Midbrain (tissue), 1 donor: Measurements from ENCODE around the gene PXK.
"Not testable (repeated sequence)": the region's sequence is repeated elsewhere in the genome, so short reads cannot be mapped to it uniquely, and the experiment has no call there.

ENCODE experiments used
- DNase-seq: peaks from one replicate; lab custom pipeline; 2025; lab: John Stamatoyannopoulos, UW

Gene PXK

DNA sequence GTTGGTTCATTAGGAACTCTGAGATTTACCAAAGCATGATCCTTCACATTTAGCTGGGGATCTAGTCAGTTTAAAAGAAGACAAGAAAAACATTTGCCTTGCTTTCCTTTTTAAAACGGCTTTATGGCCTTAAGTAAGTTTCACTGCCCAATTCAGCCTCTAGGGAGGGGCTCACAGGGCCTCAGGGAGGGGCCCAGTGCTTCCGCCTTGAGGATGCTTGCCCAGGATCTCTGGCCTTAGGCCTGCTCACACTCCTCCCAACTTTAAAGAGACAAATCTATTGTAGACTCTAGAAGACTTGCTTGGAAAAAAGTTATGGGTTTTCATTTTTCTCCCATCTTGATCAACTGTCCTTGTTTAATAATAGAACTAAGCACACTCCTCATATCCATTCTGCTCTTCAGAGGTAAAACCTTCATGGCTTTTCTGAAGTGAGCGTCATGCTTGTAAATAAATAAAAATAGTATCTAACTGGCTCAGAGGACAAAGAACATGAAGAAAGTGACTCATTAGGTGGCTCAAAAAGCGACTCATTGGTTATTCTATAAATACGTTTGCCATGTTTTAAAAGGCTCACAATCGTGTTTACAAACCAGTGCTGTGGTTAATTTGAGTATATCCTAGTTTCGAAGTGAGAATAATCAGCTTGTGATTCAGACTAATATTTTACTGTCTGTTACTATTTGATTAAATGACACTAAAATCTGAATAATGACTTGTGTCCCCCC lies 87.3 kb downstream of the PXK start:
- DNase-seq, result no peak

DNA sequence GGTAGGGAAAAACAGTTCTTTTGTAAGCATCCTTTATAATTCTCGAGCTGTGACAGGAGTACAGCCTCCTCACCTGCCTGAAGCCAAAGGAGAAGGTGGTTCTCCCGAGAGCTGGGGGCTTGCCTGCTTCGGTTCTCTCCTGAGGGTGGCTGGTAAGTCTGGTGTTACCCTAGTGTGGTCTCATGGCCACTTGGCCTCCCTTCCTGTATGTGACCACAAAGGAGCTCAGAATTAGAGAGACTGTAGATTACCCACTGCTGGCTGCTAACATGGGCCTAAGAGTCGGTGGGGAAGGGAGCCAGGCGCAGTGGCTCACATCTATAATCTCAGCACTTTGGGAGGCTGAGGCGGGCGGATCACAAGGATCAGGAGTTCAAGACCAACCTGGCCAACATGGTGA lies 88.3 kb downstream of the PXK start:
- no peak for DNase-seq

DNA sequence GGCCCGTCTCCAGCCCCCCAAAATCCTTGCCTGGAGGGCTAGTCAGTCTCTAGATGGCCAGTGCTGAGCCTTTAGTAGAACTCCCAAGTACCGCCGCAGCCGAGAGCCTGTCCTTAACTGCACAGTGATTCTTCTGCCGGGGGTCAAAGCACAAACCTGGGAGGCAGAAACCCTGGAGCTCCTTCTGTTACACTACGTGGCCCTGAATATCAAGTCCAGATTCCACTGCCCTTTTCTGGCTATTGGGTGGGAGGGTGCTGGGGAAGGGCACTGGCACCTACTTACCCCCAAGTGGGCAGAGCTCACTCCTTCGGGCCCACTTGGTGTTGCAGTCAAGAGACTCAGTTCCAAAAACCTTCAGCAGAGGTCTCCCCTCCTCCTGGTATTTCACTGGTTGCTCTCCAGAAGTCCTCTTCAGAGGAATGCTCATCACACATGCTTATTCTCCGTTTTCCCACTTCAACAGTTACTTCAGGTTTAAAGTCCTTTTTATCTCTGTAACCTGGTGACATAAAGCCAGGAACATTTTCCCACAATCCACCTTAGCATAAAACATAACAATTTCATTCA lies 90.1 kb downstream of the PXK start:
- DNase-seq, result no peak

DNA sequence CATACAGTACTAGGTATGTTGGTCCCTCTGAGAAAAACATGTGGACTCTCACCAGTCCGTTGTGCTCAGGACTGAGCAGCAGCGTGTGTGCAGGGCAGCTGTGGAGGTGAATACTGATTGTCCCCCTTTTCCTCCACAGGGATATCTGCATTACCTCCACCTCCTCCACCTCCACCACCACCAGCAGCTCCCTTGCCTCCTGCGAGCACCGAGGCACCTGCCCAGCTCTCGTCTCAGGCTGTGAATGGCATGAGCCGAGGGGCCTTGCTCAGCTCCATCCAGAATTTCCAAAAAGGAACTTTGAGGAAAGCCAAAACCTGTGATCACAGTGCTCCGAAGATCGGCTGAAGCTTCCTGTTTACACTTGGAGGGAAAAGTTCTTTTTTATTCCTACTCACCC lies 91.9 kb downstream of the PXK start:
- no peak for DNase-seq

DNA sequence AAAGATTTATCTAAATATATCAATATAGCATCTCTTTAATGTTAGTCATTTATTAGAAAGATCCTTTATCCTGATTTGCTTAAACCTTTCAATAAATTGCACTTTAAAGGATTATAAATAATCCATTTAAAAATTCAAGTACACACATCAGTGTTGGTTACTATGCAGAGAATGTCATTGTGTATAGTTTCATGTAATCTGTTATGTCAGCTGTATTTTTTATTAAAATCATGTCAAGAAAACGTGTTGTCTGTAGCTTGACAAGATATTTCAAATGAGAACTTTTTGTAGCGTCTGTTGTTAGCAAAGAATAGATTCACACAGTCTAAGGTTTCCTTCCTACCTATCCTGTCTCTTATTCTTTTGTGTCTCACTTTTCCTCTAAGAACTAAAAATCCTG lies 93.1 kb downstream of the PXK start:
- DNase-seq, result no peak

DNA sequence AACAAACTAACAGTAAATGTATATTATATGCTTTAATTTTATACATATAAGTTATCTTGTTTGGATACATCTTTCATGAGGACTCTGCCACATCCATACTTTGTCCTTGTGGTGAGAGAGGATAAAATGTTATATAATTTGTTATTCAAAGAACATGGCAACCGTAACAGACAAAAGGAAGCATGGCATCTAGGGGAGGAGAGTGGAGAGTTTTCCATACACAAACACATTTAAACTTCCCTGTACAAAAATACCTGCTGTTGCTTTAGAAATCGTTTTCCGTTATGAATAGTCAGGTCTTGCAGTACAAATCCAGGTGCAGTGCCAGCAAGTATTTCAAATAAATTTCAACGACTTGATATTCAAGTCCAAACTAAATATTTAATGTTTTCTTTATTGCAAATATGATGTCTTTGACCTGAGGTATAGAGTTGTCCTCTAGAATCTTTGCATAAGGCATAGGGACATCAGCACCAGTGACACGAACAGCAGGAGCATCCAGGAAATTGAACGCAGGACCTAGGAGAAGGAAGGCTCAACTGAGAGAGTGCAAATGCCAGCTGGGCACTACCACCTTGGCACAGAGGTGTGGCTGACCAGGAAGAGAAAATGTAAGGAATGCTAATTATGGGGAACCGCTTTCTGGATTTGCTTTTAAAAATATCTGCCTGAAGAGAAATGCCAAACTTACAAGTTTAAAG lies 95.1 kb downstream of the PXK start:
- DNase-seq, result no peak

DNA sequence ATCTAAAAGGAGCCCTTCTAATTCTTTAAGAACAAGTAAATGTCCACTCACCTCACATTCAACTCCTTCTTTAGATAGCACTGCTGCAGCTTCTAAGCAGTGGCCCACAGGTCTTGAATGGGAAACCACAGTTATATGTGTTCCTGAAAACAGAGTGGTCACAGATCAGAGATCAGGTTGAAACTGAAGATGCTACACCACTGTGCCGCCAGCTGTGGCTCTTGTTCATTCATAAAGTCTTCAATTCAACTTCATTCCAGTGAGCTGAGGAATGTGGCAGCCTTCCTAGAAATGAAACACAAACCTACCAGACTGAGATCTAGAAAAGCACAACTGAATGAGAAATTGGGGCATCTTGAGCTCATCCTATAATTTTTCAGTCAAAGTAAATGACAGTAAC lies 97.0 kb downstream of the PXK start:
- DNase-seq, result no peak

DNA sequence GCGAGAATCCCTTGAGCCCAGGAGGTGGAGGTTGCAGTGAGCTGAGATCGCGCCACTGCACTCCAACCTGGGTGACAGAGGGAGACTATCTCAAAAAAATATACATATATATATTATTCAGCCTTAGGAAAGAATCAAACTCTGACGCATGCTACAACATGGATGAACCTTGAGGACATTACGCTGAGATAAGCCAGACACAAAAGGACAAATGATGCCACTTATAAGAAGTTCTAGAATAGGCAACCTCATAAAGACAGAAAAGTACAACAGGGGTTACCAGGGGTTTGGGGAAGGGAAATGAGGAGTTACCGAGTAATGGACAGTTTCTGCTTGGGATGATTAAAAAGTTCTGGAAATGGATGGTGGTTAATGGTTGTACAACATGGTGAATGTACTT lies 100.2 kb downstream of the PXK start:
- no peak for DNase-seq

DNA sequence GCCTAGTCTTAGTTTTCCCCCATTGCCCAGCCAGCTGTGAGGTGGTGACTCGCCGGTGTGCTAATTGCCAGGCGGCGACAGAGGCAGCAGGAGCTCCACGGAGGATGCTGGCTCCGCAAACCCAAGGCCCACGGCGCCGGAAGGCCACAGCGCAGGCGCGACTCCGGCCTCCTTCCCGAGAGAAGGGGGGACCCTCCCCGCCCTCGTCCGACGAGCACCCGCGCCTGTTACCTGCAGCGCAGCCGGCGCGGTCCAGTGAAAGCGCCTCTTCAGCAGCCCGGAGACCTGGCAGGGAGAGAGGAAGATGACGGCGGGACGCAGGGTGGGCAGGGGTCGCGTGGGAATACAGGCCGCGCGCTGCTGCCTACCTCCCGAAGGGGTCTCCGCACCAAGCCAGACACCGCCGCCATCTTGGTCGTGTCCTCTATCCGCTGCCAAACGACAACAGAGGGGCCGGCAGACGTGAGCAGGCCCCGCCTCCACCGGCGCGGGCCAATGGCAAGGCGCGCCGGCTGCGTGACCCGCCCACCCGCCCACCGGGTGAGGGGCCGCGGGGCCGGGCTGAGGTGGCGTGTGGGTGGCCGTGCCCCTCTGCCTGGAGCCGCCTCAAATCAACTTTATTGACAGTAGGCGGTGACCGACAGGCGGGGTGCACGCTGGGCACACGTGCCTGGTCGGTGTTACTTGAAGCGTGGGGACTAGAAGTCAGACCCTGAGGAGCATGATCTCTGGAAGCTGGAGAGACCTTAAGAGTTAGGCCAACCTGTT lies 100.9 kb downstream of the PXK start, which contains the start of gene PDHB:
TSS of gene PDHB (minus strand) at position 433 of the 768 bp plus-strand sequence. CDS start at position 410, 23 bp downstream.
- DNase-seq, result peak; percentile 94

DNA sequence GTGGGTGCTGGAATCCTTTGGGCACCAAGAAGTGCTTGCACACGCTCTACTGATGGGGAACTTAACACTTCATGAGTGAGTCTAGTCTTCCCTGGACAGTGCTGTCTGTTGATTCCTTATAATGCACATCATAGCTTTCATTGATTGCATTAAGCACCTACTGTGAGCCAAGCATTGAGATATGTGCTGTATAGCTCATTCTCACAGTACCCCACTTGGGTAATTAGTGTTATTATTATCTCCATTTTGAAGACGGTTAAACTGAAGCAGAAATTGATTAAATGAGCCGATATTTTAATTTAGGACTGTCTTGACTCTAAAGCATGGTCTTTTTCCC lies 101.4 kb downstream of the PXK start:
- no peak for DNase-seq

DNA sequence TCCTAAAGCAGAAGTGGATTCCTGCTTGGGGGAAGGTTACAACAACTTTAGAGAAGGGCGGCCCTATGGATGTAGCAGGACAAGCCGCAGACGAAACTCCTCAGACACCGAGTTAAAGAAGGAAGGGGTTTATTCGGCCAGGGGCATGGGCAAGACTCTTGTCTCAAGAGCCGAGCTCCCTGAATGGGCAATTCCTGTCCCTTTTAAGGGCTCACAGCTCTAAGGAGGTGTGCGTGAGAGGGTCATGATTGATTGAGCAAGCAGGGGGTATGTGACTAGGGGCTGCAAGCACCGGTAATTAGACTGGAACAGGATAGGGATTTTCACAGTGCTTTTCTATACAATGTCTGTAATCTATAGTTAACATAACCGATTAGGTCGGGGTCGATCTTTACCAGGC lies 101.8 kb downstream of the PXK start:
- no peak for DNase-seq

DNA sequence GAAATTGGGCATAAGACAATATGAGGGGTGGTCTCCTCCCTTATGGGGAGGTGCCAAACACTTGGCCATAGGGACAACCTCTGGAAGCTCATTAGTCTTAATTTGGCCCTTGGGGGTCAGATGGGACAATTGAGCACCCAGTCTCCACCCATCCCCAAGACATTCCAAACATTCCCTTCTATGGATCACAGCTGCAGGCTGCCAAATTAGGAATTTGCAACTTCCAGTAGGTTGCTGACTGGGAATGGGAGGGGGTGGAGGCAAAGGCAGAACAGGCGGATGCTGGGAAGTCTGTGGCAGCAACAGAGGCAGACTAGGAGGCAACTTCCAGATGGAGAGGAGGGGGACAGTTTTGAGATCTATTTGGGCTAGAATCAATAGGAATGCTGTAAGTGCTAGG lies 102.3 kb downstream of the PXK start:
- no peak for DNase-seq

DNA sequence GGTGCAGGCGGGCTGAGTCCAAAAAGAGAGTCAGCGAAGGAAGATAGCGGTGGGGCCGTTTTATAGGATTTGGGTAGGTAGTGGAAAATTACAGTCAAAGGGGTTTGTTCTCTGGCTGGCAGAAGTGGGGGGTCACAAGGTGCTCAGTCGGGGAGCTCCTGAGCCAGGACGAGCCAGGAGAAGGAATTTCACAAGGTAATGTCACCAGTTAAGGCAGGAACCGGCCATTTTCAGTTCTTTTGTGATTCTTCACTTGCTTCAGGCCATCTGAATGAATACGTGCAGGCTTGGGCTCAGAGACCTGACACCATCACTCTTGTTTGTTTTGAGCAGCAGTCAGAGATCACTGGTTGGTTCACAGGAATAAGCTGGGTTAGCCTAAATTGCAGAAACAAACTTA lies 104.6 kb downstream of the PXK start:
- not testable (repeated sequence) for DNase-seq

DNA sequence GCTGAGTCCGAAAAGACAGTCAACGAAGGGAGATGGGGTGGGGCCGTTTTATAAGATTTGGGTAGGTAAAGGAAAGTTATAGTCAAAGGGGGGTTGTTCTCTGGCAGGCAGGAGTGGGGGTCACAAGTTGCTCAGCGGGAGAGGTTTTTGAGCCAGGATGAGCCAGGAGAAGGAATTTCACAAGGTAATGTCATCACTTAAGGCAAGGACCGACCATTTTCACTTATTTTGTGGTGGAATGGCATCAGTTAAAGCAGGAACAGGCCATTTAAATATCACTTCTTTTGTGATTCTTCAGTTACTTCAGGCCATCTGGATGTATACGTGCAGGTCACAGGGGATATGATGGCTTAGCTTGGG lies 108.3 kb downstream of the PXK start:
- not testable (repeated sequence) for DNase-seq

DNA sequence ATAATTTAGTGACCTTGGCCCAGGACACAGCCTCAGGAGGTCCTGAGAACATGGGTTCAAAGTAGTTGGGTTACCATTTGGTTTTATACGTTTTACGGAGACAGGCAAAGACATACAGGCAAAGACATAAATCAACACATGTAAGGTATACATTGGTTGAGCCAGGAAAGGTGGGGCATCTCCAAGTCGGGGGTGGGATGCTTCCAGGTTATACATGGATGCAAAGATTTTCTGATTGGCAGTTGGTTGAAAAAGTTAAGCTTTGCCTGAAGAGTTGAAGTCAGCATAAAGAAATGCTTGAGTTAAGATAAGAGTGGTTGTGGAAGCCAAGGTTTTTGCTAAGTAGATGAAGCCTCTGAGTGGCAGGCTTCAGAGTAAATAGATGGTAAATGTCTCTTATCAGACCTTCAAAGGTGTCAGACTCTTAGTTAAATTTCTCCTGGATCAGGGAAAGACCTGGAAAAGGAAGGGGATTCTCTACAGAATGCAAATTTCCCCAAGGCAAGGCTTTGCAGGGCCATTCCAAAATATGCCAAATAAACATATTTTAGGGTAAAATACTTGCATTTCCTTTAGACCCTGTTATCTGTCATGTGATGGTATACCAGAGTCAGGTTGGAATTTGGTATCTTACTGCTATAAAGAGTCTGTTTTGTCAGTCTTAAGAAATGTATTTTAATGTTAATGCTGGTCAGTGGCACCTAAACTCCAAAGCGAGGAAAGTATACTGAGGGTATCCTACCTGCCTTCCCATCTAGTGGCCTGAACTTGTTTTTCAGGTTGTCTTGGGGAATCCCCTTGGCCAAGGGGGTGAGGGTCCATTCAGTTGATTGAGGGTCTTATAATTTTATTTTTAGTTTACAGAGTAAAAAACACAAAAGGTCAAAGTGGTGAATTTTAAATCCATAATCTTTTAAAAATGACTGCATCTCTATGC lies 109.1 kb downstream of the PXK start:
- no peak for DNase-seq

DNA sequence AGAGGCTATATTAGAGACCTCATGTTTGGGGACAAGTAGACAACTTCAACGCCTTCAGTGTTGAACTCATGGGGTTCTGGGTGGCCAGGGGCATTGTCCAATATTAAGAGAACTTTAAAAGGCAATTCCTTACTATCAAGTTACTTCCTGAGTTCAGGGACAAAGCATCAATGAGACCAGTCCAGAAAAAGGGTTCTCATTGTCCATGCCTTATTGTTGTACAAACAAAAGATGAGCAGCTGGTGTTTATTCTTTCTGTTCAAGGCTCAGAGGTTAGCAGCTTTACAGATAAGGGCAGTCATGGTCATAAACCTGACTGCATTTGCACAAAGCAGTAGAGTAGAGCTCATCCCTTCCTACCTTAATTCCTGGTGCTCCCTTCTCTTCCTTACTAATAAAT lies 119.5 kb downstream of the PXK start:
- no peak for DNase-seq

DNA sequence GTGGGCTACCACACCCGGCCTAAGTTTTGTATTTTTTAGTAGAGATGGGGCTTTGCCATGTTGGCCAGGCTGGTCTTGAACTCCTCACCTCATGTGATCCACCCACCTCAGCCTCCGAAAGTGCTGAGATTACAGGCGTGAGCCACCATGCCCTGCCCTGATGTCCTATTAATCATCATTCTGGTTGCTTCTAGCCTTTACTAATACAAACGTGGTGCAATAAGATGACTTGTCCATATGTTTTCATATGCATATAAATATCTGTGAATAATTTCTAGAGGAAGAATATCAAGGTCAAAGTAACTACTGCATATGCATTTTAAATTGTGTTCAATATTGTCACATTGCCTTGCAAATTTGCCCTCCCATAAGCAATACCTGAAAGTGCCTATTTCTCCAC lies 126.5 kb downstream of the PXK start:
- DNase-seq, result no peak

DNA sequence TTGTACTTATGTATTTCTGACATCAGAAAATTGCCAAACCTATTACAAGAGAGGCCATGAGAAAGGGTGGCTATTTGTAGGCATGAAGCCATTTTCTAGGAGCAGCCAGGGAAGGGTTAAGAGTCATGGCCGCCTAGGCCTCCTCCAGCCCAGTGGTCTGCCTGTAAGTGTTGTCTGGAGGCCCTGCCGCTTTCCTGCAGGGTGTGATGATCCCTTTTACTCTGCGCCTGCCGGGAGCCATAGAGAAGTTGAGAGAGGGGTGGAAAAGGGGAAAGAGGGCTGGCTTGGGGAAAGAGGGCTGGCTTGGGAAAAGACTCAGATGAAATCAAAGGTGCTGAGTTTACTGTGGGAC lies 130.1 kb downstream of the PXK start:
- DNase-seq, result no peak

DNA sequence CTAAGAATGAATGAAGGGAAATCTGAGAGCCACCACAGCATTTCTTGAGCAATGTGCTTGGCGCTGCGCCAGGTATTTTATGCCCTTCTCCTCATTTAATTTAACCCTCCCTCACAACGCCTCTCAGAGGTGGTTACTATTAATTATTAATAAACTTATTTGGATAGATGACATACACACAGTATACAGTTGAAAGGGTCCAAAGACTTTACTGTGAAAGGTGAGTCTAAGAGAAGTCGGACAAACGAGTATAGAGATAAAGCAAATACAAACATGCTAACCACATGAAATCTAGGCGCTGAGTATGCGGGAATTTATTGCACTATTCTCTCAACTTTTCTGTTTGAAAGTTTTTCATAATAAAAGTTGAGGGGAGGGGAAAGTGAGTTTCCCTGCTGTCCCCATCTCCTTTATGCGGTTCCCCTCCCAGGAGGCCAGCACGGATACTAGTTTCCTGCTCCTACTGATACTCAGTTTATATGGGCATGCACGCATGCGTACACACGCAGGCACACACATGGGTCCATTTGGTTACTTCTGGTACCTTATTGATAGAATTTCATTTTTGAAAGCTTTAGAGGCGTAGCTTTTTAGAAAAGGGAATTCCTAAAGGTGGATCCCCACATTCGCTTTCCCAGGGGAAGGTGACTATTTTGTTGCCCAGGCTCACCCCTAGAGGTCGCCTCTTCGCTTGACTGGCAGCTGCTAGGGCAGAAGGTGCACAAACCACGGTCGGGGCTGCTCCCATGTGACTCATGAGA lies 130.7 kb downstream of the PXK start:
- peak; percentile 50 for DNase-seq

DNA sequence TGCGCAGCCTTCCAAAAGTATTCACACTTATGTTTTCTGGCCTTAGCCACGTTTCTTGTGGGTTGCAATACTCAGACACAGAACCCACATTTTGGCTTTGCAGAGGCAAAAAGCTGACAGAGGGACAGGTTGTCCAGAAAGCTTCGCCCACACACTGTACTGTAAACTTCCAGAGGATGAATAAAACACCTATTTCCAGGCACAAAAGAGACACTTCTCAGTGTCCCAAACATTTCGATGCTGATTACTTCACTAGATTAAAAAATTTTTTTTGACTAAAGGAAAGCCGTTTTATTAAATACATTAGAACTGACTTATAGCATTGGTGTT lies 131.2 kb downstream of the PXK start:
- no peak for DNase-seq

DNA sequence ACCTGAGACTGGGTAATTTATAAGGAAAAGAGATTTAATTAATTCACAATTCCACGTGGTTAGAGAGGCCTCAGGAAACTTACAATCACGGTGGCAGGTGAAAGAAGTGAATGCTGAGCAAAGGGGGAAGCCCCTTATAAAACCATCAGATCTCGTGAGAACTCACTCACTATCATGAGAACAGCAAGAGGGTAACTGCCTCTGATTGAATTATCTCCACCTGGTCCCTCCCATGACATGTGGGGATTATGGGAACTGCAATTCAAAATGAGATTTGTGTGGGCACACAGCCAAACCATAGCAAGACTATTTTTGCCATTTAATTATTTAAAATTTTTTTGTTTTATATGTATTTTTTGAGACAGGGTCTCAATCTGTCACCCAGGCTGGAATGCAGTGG lies 132.2 kb downstream of the PXK start:
- no peak for DNase-seq
